ENCODE results near the gene PPP4C. TPM values are rescaled to one million over a fixed set of nuclear protein-coding genes. Genes with fewer than 3 reads are reported as not detected.

Gene PPP4C
- total RNA-seq, 2 experiments from 2014 or later: 83.9 to 87.3 TPM

- Mint-ChIP-seq H3K27me3 (no peaks in the 10 kb centered on the region), H3K9me3 (no peaks in the 10 kb centered on the region), H3K4me1 (ENCODE audit: low read depth) (peaks cover 39% of the 10 kb centered on the region), H3K36me3 (ENCODE audit: low read depth) (peaks cover 79% of the 10 kb centered on the region), H3K4me3 (no peak overlapping the region), H3K27ac (no peak overlapping the region)
- DNase-seq (no peak), ATAC-seq (ENCODE audit: poor library complexity) (no peak)
- Histone ChIP-seq H3K27me3 (ENCODE audit: control insufficient read depth in 1 of 2, insufficient read depth in 2 of 2, low read length in 2 of 2) (no peaks in the 10 kb centered on the region), H3K36me3 (ENCODE audit: insufficient read depth, low read length) (peaks cover 62% of the 10 kb centered on the region), H3K27ac (ENCODE audit: low read depth in 1 of 2, low read length in 2 of 2) (no peak overlapping the region), H3K4me3 (ENCODE audit: low read length) (no peak overlapping the region), H3K4me1 (ENCODE audit: insufficient read depth, low read length) (peaks cover 38% of the 10 kb centered on the region), H3K9me3 (ENCODE audit: control insufficient read depth in 1 of 2, insufficient read depth in 1 of 2, low read length in 2 of 2) (no peaks in the 10 kb centered on the region)
- ChIA-PET CTCF (no interaction called here), POLR2A (interaction anchor here (0.8 to 6.1 kb wide), 4 partner anchors 11 to 338 kb away, joined by 4 to 73 read pairs (median 6); partner anchors contain the start of genes ALDOA and TBX6)
- TF ChIP-seq, protein P1, sequence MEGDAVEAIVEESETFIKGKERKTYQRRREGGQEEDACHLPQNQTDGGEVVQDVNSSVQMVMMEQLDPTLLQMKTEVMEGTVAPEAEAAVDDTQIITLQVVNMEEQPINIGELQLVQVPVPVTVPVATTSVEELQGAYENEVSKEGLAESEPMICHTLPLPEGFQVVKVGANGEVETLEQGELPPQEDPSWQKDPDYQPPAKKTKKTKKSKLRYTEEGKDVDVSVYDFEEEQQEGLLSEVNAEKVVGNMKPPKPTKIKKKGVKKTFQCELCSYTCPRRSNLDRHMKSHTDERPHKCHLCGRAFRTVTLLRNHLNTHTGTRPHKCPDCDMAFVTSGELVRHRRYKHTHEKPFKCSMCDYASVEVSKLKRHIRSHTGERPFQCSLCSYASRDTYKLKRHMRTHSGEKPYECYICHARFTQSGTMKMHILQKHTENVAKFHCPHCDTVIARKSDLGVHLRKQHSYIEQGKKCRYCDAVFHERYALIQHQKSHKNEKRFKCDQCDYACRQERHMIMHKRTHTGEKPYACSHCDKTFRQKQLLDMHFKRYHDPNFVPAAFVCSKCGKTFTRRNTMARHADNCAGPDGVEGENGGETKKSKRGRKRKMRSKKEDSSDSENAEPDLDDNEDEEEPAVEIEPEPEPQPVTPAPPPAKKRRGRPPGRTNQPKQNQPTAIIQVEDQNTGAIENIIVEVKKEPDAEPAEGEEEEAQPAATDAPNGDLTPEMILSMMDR (IDR thresholded peaks at IDR 0.05): no peak
- intact Hi-C loops (cut with DNase I, micrococcal nuclease): loop anchor here in 1 of 2 experiments (10.0 kb wide), 1 partner anchor 425 kb away; no protein-coding TSS in a partner anchor
Measured at GRCh38 chr16:30079480-30079879, 3.7 kb downstream of the PPP4C start.

GRCh38 chr16:30082545-30083090 is 6.8 kb downstream of the PPP4C start:
- Histone ChIP-seq H3K36me3 (ENCODE audit: insufficient read depth, low read length) (peaks cover 71% of the 10 kb centered on the region), H3K9me3 (ENCODE audit: control insufficient read depth in 1 of 2, insufficient read depth in 1 of 2, low read length in 2 of 2) (peaks cover 0 to 3% of the 10 kb centered on the region in 2 experiments), H3K4me1 (ENCODE audit: insufficient read depth, low read length) (peaks cover 13% of the 10 kb centered on the region), H3K27me3 (ENCODE audit: control insufficient read depth in 1 of 2, insufficient read depth in 2 of 2, low read length in 2 of 2) (no peaks in the 10 kb centered on the region), H3K27ac (ENCODE audit: low read depth in 1 of 2, low read length in 2 of 2) (no peak overlapping the region), H3K4me3 (ENCODE audit: low read length) (no peak overlapping the region)
- H3K27me3 Mint-ChIP-seq: no peaks in the 10 kb centered on the region
- ChIA-PET POLR2A (no interaction called here), CTCF (no interaction called here)
- no peak for DNase-seq
- no peaks in the 10 kb centered on the region for H3K9me3 Mint-ChIP-seq
- peaks cover 65% of the 10 kb centered on the region for H3K36me3 Mint-ChIP-seq (ENCODE audit: low read depth)
- H3K4me1 Mint-ChIP-seq (ENCODE audit: low read depth): peaks cover 11% of the 10 kb centered on the region
- no peak overlapping the region for H3K4me3 Mint-ChIP-seq
- no peak for ATAC-seq (ENCODE audit: poor library complexity)
- intact Hi-C loops (cut with DNase I, micrococcal nuclease): no loop called here
- TF ChIP-seq, protein P1 (IDR thresholded peaks at IDR 0.05): no peak
- H3K27ac Mint-ChIP-seq: no peak overlapping the region

- H3K36me3 ChIP-seq (ENCODE audit: insufficient read depth, low read length): peaks cover 63% of the 10 kb centered on the region
- no peak overlapping the region for H3K27ac ChIP-seq (ENCODE audit: low read depth in 1 of 2, low read length in 2 of 2)
- intact Hi-C loops (cut with DNase I, micrococcal nuclease): no loop called here
- H3K27ac Mint-ChIP-seq: no peak overlapping the region
- peaks cover 58% of the 10 kb centered on the region for H3K36me3 Mint-ChIP-seq (ENCODE audit: low read depth)
- H3K27me3 ChIP-seq (ENCODE audit: control insufficient read depth in 1 of 2, insufficient read depth in 2 of 2, low read length in 2 of 2): no peaks in the 10 kb centered on the region
- ChIA-PET CTCF (no interaction called here), POLR2A (no interaction called here)
- no peaks in the 10 kb centered on the region for H3K9me3 Mint-ChIP-seq
- no peak overlapping the region for H3K4me3 Mint-ChIP-seq
- ATAC-seq (ENCODE audit: poor library complexity): no peak
- peaks cover 5% of the 10 kb centered on the region for H3K4me1 ChIP-seq (ENCODE audit: insufficient read depth, low read length)
- no peak for DNase-seq
- H3K9me3 ChIP-seq (ENCODE audit: control insufficient read depth in 1 of 2, insufficient read depth in 1 of 2, low read length in 2 of 2): peaks cover 0 to 3% of the 10 kb centered on the region in 2 experiments
- TF ChIP-seq, protein P1 (IDR thresholded peaks at IDR 0.05): no peak
- H3K27me3 Mint-ChIP-seq: no peaks in the 10 kb centered on the region
- H3K4me3 ChIP-seq (ENCODE audit: low read length): no peak overlapping the region
- peaks cover 6% of the 10 kb centered on the region for H3K4me1 Mint-ChIP-seq (ENCODE audit: low read depth)
Measured at GRCh38 chr16:30083216-30084055, 7.6 kb downstream of the PPP4C start.

Data from CD4-positive, alpha-beta T cell (primary cell).